ENCODE results near the gene IL1B. TPM values are rescaled to one million over a fixed set of nuclear protein-coding genes. Genes with fewer than 3 reads are reported as not detected.
"Not testable (repeated sequence)": the region's sequence is repeated elsewhere in the genome, so short reads cannot be mapped to it uniquely, and the experiment has no call there.

Gene IL1B
- total RNA-seq, 1 experiment from 2014 or later: 5.4 TPM

DNA sequence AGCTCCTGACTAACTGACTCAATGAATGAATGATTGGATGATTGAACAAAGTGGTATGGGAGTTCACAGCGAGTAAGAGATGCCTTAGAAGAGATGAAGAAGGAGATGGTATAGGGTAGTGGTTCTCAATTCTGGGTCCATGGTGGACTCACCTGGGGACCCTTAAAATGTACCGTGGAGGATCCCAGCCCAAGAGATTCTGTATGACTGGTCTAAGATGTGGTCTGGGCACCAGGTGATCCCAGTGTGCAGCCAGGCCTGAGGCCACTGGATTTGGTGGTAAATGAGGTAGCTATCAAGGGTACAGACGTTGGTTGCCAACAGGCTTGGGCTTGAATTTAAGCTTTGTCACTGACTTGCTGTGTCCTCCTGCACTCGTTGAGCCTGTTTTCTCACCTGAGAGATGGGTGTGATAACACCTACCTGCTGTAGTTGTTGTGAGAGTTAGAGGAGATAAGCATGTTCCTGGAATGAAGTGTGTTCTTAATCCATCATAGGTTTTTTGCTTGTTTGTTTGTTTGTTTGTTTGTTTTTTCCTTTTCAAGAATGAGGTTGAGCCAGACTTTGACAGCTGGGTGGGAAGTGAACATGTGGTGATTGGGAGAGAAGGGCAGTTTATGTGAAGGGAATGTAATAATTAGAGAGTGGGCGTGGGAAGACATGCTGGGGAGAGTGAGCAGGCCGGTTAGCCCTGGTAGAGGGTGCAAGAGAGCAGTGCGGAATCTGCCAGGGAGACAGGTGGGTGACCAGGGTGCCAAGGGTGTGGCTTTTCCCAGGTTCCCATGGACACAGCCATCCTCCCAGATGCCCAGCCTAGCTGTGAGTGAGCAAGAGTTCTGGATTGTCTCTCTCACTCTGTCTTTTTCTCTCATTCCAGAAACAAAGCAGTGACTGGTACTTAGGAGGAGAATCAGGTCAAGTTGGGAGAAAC lies 31.4 kb upstream of the IL1B start:
- TF ChIP-seq, protein P1, sequence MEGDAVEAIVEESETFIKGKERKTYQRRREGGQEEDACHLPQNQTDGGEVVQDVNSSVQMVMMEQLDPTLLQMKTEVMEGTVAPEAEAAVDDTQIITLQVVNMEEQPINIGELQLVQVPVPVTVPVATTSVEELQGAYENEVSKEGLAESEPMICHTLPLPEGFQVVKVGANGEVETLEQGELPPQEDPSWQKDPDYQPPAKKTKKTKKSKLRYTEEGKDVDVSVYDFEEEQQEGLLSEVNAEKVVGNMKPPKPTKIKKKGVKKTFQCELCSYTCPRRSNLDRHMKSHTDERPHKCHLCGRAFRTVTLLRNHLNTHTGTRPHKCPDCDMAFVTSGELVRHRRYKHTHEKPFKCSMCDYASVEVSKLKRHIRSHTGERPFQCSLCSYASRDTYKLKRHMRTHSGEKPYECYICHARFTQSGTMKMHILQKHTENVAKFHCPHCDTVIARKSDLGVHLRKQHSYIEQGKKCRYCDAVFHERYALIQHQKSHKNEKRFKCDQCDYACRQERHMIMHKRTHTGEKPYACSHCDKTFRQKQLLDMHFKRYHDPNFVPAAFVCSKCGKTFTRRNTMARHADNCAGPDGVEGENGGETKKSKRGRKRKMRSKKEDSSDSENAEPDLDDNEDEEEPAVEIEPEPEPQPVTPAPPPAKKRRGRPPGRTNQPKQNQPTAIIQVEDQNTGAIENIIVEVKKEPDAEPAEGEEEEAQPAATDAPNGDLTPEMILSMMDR (IDR thresholded peaks at IDR 0.05; ENCODE audit: unreplicated experiment): no peak
- no TSS peak for BruUV-seq (replicated peaks)
- Mint-ChIP-seq H3K27me3 (ENCODE audit: insufficient read depth, unreplicated experiment) (no peaks in the 10 kb centered on the region), H3K4me3 (ENCODE audit: unreplicated experiment) (no peak overlapping the region), H3K4me1 (ENCODE audit: insufficient read depth, unreplicated experiment) (peaks cover 28% of the 10 kb centered on the region), H3K9me3 (ENCODE audit: unreplicated experiment) (peaks cover 12% of the 10 kb centered on the region), H3K27ac (ENCODE audit: low read depth, unreplicated experiment) (peak overlapping the region; percentile 9), H3K36me3 (ENCODE audit: insufficient read depth, unreplicated experiment) (peaks cover 13% of the 10 kb centered on the region)
- intact Hi-C loops (cut with micrococcal nuclease): no loop called here
- ChIA-PET POLR2A (interaction anchor here (0.6 to 2.2 kb wide), 9 partner anchors 10 to 239 kb away, joined by 3 to 16 read pairs (median 3); partner anchors contain the start of gene IL1A), CTCF (interaction anchor here (0.6 to 1.6 kb wide), 7 partner anchors 9 to 172 kb away, joined by 3 to 4 read pairs (median 4); partner anchors contain the start of gene CKAP2L)
- DNase-seq (ENCODE audit: unreplicated experiment): no peak

DNA sequence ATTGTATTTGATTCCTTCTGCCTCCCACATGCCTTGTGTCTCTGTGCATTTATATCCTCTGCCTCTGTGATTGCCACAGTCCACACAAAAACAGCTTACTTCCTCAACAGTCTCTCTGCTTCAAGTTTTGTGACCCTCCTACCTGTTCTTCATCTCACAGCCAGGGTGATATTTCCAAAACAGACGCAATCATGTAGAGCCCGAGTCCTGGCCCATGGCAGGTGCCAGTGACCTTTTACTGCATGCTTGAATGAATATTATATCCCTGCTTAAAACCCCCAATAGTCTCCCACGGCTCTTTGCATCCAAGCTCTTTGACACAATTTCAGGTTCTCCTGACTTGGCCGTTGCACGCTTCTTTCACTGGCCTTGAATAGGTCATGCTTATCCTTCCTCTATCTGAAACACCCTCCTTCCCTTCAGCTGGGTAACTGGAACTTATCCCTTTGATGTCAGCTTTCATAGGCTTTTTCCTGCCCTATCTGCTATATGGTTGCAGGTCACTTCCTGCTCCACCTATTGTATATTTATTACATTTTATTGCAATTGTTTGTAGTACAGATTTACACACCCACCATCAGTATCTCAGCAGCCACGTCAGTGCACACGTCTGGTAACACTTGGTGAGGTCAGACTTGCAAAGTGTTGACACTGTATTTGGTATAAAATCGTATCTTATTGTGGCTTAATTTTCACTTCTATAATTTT lies 29.7 kb upstream of the IL1B start:
- TF ChIP-seq, protein P1 (IDR thresholded peaks at IDR 0.05; ENCODE audit: unreplicated experiment): no peak
- no peaks in the 10 kb centered on the region for H3K27me3 Mint-ChIP-seq (ENCODE audit: insufficient read depth, unreplicated experiment)
- no peak overlapping the region for H3K4me3 Mint-ChIP-seq (ENCODE audit: unreplicated experiment)
- no TSS peak for BruUV-seq (replicated peaks)
- intact Hi-C loops (cut with micrococcal nuclease): no loop called here
- H3K4me1 Mint-ChIP-seq (ENCODE audit: insufficient read depth, unreplicated experiment): peaks cover 23% of the 10 kb centered on the region
- peaks cover 12% of the 10 kb centered on the region for H3K9me3 Mint-ChIP-seq (ENCODE audit: unreplicated experiment)
- POLR2A ChIA-PET: interaction anchor here (0.6 kb wide), 1 partner anchor 21 kb away, joined by 3 read pairs; no protein-coding TSS in a partner anchor
- H3K36me3 Mint-ChIP-seq (ENCODE audit: insufficient read depth, unreplicated experiment): peaks cover 13% of the 10 kb centered on the region
- CTCF ChIA-PET: interaction anchor here (0.8 kb wide), 1 partner anchor 117 kb away, joined by 4 read pairs; no protein-coding TSS in a partner anchor
- H3K27ac Mint-ChIP-seq (ENCODE audit: low read depth, unreplicated experiment): no peak overlapping the region
- DNase-seq (ENCODE audit: unreplicated experiment): no peak

DNA sequence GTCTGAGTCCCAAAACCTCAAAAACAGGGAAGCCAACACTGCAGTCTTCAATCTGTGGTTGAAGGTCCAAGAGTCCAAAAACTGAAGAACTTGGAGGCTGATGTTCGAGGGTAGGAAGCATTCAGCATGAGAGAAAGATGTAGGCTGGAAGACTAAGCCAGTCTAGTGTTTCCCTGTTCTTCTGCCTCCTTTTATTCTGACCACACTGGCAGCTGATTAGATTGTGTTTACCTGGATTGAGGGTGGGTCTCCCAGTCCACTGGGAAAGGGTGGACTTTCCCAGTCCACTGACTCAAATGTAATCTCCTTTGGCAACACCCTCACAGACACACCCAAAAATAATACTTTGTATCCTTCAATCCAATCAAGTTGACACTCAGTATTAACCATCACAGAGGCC lies 27.5 kb upstream of the IL1B start:
- Mint-ChIP-seq H3K4me3 (ENCODE audit: unreplicated experiment) (no peak overlapping the region), H3K27ac (ENCODE audit: low read depth, unreplicated experiment) (no peak overlapping the region), H3K36me3 (ENCODE audit: insufficient read depth, unreplicated experiment) (peaks cover 9% of the 10 kb centered on the region), H3K9me3 (ENCODE audit: unreplicated experiment) (peaks cover 12% of the 10 kb centered on the region), H3K4me1 (ENCODE audit: insufficient read depth, unreplicated experiment) (peaks cover 18% of the 10 kb centered on the region), H3K27me3 (ENCODE audit: insufficient read depth, unreplicated experiment) (no peaks in the 10 kb centered on the region)
- DNase-seq (ENCODE audit: unreplicated experiment): no peak
- ChIA-PET POLR2A (interaction anchor here (0.7 kb wide), 1 partner anchor 12 kb away, joined by 4 read pairs; no protein-coding TSS in a partner anchor), CTCF (interaction anchor here (0.5 to 0.9 kb wide), 4 partner anchors 28 to 115 kb away, joined by 3 to 5 read pairs (median 4); no protein-coding TSS in a partner anchor)
- intact Hi-C loops (cut with micrococcal nuclease): no loop called here
- no TSS peak for BruUV-seq (replicated peaks)
- TF ChIP-seq, protein P1 (IDR thresholded peaks at IDR 0.05; ENCODE audit: unreplicated experiment): no peak

DNA sequence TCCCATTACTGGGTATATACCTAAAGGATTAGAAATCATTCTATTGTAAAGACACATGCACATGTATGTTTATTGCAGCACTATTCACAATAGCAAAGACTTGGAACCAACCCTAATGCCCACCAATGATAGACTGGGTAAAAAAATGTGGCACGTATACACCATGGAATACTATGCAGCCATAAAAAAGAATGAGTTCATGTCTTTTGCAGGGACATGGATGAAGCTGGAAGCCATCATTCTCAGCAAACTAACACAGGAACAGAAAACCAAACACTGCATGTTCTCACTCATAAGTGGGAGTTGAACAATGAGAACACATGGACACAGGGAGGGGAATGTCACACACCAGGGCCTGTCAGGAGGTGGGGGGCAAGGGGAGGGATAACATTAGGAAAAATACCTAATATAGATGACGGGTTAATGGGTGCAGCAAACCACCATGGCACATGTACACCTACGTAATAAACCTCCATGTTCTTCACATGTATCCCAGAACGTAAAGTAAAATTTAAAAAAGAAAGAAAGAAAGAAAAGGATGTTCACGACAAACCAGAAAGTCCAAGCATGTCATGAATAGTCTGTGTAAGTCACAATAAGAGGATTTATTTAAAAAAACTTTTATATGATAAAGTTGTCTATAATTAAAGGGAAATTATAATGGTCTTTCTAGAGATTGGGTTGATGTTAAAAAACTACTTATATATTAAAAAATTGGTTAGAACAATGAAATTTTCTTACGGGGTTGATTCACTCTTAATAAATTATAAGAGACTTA lies 23.0 kb upstream of the IL1B start:
- H3K27me3 Mint-ChIP-seq (ENCODE audit: insufficient read depth, unreplicated experiment); intact Hi-C loops (cut with micrococcal nuclease); POLR2A ChIA-PET; H3K27ac Mint-ChIP-seq (ENCODE audit: low read depth, unreplicated experiment); H3K4me1 Mint-ChIP-seq (ENCODE audit: insufficient read depth, unreplicated experiment); H3K4me3 Mint-ChIP-seq (ENCODE audit: unreplicated experiment); H3K36me3 Mint-ChIP-seq (ENCODE audit: insufficient read depth, unreplicated experiment); BruUV-seq (replicated peaks); H3K9me3 Mint-ChIP-seq (ENCODE audit: unreplicated experiment): not testable (repeated sequence)
- CTCF ChIA-PET: interaction anchor here (0.6 to 1.7 kb wide), 2 partner anchors 11 to 82 kb away, joined by 3 to 4 read pairs; no protein-coding TSS in a partner anchor
- peak; percentile 52 for DNase-seq (ENCODE audit: unreplicated experiment)
